ENCODE measurements around the gene SLC45A1.

The SLC45A1 gene

DNA sequence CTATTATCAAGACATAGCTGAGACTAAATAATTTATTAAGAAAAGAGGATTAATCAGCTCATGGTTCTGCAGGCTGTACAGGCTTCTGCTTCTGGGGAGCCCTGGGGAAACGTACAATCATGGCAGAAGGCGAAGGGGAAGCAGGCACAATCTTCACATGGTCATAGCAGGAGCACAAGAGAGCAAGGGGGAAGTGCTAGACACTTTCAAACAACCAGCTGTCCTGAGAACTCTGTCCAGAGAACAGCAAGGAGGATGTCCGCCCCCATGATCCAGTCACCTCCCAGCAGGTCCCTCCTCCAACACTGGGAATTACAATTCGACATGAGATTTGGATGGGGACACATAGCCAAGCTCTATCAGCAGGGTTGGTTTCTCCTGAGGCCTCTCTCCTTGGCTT, 10.3 kb upstream of the SLC45A1 start:
- no peak overlapping the region for H3K27ac ChIP-seq
- no peak for DNase-seq (ENCODE audit: low read depth, low spot score)

DNA sequence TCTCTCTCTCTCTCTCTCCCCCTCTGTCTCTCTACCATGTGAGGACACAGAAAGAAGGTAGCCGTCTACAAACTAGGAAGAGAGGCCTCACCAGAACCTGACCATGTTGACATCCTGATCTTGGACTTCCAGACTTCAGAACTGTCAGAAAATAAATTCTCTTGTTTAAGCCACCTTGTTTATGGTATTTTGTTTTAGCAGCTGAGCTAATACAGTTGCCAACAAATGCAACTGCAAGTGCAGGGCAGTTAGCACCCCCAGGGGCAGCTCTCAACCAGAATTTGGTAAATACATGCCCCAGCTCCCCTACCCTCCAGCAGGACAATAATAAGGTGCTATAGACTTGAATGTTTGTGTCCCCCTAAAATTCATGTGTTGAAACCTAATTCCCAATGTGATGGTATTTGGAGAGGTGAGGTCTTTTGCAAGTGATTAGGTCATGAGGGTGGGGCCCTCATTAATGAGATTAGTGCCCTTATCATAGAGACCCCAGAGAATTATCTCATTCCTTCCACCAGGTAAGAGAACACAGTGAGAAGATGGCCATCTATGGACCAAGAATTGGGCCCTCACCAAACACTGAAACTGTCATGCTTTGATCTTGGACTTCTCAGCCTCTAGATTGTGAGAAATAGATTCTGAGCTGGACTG, 6.7 kb upstream of the SLC45A1 start:
- no peak for DNase-seq (ENCODE audit: low read depth, low spot score)
- H3K27ac ChIP-seq = no peak overlapping the region

DNA sequence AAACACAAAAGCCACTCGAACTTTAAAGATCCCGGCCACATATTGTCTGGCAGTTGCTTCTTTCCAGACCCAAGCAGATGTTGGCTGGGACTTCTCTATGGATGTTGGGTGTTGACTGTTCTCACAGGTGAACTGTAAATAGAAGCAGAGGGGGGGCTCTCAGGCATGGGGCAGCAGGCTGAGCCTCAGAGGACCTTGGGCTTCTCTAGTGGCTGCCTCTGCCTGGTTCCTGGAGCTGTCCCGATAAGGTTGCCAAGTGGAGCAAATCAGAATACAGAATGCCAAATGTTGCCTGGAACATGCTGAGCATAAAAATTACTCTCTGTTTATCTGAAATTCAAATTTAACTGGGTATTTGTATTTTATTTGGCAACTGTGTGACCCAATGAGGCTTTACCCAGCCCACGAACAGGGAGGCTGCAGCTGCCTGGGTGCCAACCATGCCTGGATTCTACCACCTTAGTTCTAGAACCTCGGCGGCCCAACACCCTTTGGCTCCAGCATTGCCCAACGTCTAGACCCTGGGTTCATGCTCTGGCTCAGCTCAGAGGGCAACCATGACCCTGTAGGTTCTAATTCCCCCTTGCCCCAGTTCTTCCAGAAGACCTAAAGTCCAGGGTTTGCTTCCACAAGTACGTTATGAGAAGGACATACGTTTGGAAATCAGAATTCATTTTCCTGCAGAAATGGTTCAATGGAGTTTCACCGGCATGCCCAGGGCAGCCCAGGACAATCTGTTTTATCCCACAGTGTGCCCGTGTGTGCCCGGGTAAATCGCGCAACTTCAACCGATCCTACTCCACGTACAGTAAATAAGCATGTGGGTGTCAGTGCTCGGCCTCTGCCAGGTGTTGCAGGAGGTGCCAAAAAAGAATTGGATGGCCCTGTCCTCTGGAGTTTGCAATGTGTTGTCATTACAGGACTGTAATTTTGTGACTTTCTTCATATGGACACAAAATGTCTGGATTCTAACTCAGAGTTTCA, 5.4 kb upstream of the SLC45A1 start:
- no peak overlapping the region for H3K27ac ChIP-seq
- DNase-seq (ENCODE audit: low read depth, low spot score) = no peak

DNA sequence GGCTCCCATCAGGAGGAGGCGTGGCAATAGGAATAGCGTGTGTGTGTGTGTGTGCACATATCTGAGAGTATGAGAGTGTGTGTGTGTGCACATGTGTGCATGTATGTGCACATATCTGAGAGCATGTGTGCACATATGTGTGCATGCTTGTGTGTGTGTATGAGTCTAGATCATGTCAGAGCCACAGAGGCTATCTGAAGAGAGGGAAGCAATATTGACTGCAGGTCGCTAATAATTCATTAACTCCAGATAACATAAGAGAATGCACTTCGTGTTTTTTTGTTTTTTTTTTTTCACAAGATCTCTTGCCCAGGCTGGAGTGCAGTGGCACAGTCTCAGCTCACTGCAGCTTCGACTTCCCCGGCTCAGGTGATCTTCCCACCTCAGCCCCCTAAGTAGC, 4.7 kb upstream of the SLC45A1 start:
- no peak for DNase-seq (ENCODE audit: low read depth, low spot score)
- H3K27ac ChIP-seq = no peak overlapping the region

DNA sequence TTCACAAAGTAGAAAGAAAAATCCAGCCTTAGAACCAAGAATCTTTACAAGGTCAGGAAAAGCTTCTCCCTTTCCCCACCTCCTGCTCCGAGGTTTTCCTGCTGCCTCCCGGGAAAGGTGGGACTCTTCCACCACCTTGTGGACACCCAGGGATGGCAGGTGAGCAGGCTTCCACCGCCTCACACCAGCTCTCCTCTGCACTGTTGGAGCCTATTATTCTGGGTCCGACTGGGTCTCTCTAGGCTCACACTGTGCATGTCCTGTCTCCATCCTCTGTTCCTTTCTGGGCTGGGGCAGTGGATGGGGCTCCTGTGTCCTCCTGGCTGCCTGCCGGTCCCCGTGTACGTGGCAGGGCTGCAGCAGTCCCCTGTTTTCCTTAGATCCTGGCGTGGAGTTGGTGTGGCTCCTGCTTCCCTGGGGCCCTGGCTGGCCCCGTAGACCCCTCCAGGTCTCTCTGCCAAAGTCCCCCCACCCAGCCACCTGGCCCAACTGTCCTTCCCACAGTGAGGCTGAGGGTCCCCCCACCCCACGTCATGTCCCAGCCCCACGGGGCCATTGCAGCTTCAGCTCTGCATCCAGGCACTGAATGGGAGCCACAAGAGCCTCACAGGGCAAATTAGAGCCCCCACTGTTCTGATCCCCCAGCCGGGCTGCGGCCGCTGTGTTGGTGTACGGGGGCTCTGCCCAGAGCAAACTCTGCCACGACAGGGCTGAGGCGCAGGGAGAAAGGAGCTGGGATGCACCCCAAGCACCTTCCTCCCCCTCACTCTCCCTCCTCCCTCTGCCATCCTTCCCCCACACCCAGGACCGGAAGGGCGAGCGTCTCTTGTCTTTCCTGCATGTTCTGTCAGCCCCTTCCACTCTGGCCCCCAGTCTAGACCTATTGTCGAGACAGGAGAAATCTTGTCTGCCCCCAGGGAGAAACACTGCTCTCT, 3.3 kb upstream of the SLC45A1 start:
- peak; percentile 8 for DNase-seq (ENCODE audit: low read depth, low spot score)
- H3K27ac ChIP-seq = no peak overlapping the region

DNA sequence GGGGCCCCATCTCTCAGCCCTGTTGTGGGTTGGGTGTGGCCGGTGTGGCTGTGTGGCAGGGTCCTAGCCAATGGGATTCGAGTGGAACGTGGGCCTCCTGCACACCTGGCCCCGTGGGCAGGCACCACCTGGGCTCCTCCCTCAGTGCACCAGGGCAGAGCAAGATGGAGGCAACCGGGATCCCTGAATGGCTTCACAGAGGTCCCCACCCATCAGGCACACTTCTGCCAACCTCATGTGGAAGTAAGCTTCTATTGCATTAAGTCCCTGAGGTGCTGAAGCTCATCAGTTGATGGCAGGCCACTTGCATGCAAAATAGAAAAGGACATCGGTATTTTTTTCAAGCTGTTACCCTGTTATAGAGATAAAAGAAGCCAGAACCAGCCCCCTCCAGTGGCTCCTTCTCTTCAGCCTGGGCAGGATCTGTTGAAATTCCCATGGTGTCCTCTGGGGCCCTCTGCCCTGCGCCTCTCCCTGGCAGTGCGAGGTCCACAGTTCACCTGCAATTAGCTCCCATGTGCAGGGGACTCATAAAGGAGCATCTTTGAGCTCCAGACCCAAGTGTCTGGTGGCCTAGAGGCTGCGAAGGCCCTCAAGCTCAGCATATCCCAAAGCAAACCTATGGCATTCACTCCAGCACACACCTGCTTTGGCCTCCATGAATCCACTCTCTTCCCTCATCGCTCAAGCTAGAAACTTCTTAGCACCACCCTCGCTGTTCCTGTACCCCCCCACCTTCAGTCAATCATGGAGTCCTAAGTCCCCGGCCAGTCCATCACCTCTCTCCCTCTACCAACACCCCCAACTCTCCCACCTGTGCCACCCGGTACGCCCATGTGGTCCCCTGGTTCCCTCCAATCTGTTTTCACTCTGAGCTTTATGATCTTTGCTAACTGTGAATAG, 2.1 kb upstream of the SLC45A1 start:
- H3K27ac ChIP-seq = no peak overlapping the region
- no peak for DNase-seq (ENCODE audit: low read depth, low spot score)

DNA sequence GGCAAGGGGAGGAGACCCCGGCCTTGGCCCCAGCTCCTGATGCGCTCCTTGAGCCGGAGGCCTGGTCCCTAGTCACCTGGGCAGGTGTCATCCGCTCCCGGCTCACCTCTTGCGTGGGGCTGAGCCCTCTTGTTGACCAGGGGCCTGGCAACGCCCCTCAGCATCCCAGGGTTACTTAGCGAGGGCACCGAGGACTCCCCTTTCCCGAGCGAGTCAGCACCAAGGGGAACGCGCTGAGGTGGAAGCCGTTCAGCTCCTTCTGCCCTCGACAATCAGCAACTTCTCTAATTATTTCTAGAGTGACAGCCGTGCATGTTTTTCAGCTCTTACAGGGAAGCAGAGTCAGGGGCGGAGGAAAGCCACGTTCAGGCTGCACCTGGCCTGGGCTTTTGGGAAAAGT, 522 bp downstream of the SLC45A1 start:
- H3K27ac ChIP-seq = no peak overlapping the region
- no peak for DNase-seq (ENCODE audit: low read depth, low spot score)

DNA sequence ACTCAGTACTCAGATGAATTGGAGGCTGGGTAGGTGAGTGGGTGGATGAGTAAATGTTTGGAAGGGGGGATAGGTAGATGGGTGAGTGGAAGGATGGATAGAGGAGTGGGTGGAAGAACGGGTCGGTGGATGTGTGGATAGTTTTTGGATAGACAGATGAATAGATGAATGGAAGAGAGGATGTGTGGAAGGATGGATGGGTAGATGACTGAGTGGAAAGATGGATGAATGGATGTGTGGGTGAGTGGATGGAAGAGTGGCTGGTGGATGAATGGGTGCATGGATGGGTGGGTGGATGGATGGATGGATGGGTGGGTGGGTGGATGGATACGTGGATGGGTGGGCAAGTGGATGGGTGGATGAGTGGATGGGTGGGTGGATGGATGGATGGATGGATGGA, 3.7 kb downstream of the SLC45A1 start:
- DNase-seq (ENCODE audit: low read depth, low spot score) = no peak
- H3K27ac ChIP-seq = no peak overlapping the region

DNA sequence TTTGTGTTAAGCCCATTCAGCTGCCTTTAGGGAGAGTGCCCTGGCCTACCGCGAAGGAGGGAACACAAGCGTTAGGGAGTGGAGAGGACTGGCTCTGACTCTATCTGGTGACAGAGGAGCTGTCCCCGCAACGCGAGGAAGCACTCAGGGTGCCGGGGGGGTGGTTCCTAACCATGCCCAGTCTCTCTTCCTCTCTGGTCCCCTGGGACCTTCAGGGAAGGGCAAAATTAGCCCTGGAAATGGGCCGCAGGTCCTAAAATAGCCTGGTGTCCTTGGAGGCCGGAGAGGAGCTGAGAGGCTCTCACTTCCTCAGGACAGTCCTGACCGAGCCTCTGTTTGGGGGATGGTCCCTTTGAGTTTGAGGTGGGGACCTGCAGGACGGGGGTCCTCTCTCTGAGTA, 5.8 kb downstream of the SLC45A1 start:
- no peak overlapping the region for H3K27ac ChIP-seq
- no peak for DNase-seq (ENCODE audit: low read depth, low spot score)

DNA sequence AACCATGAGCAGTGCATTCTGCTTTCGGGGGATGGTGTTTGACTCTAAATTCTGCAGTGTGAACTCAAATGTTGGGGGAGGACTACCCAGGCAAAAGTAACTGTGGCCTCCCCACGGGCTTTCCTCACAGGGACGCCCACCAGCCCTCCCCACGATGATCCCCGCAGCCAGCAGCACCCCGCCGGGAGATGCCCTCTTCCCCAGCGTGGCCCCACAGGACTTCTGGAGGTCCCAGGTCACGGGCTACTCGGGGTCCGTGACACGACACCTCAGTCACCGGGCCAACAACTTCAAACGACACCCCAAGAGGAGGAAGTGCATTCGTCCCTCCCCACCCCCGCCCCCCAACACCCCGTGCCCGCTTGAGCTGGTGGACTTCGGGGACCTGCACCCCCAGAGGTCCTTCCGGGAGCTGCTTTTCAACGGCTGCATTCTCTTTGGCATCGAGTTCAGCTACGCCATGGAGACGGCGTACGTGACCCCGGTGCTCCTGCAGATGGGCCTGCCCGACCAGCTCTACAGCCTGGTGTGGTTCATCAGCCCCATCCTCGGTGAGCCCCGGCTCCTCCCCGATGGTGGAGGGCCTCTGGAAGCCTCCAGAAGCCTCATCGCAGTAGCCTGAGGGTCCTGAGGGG, 6.4 kb downstream of the SLC45A1 start:
- no peak for DNase-seq (ENCODE audit: low read depth, low spot score)
- H3K27ac ChIP-seq = no peak overlapping the region

DNA sequence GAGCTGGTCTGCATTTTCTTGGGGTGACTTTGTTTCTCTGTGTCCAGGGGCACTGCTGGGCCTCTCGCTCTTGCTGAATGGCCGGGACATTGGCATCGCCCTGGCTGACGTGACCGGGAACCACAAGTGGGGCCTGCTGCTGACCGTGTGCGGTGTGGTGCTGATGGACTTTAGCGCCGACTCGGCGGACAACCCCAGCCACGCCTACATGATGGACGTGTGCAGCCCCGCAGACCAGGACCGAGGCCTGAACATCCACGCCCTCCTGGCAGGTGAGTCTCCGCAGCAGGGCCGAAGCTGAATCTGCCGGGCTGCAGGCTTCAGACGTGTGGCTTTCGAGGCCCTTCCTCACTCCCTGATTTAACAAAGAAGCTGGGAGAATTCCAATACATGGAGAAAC, 7.9 kb downstream of the SLC45A1 start:
- no peak for DNase-seq (ENCODE audit: low read depth, low spot score)

DNA sequence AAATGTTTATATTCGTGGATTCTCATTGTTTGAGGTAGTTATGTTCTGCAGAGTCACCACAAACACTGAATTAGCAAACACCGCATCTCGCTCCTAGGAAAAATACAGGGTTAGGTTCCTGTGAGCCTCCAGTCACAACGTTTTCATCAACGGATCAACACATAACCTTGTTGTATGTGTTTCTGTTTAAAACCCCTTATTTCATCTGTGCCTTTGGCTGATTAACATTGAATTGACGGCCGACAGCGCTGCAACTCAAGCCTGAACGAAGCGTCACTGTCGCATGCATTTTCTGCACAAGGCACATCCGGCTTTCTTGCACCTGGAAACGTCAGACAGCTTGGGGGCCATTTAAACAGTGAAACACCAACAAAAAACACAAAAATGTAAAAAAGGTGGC, 8.4 kb downstream of the SLC45A1 start:
- no peak overlapping the region for H3K27ac ChIP-seq
- DNase-seq (ENCODE audit: low read depth, low spot score) = no peak

More for the DNA sequence above, 7.9 kb downstream of the SLC45A1 start:
- H3K27ac ChIP-seq = no peak overlapping the region

DNA sequence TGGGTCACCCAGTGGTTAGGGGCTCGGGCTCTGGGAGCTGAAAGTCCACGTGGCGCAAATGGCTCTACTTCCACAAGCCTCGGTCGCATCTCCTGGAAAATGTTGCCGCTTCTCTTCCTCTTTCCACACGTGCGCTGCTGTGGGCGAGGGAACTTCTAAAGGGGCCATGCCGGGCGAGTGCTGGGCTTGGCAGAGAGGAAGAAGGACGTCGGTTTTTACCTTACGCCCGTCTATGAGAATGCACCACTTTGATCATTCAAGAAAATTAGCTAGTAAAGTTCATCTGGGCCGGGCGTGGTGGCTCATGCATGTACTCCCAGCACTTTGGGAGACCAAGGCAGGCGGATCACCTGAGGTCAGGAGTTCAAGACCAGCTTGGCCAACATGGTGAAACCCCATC, 10.4 kb downstream of the SLC45A1 start:
- DNase-seq (ENCODE audit: low read depth, low spot score) = no peak
- H3K27ac ChIP-seq = no peak overlapping the region

DNA sequence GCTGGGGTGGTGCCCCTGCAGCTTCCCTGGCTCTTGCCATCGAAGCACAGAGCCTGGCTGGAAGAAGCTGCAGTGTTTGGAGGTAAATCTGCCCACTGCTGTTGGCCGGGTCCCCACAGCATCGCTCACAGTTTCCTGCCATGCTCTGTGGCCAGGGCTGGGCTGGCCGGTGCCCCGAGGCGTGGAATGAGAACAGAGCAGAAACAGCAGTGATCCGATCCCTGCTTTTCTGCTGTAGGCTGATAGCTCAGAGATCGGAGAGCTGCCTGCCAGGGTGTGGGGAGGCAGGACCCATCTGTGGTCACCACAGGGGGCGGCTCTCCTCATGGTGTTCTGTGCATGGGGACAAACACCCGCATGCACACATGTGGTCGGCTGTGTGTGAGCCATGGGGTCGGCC, 11.5 kb downstream of the SLC45A1 start:
- no peak for DNase-seq (ENCODE audit: low read depth, low spot score)
- H3K27ac ChIP-seq = no peak overlapping the region

DNA sequence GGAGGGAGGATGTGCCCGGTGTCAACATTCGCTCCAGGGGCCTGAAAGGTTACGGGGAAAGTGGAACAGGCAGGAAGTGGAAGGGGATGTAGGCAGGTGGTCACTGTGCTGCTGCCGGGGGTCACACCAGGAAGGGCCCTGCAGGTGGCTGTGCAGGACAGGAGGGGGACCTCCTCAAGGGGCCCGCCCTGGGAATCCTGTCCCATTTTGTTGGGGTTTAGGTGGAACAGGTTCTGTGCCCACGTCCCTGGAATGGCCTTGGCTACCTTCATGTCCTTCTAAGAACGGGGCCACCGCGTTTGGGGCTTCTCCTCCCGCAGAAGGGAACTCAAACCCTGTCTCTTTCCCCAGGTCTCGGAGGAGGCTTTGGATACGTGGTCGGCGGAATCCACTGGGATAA, 11.9 kb downstream of the SLC45A1 start:
- DNase-seq (ENCODE audit: low read depth, low spot score) = no peak
- no peak overlapping the region for H3K27ac ChIP-seq

DNA sequence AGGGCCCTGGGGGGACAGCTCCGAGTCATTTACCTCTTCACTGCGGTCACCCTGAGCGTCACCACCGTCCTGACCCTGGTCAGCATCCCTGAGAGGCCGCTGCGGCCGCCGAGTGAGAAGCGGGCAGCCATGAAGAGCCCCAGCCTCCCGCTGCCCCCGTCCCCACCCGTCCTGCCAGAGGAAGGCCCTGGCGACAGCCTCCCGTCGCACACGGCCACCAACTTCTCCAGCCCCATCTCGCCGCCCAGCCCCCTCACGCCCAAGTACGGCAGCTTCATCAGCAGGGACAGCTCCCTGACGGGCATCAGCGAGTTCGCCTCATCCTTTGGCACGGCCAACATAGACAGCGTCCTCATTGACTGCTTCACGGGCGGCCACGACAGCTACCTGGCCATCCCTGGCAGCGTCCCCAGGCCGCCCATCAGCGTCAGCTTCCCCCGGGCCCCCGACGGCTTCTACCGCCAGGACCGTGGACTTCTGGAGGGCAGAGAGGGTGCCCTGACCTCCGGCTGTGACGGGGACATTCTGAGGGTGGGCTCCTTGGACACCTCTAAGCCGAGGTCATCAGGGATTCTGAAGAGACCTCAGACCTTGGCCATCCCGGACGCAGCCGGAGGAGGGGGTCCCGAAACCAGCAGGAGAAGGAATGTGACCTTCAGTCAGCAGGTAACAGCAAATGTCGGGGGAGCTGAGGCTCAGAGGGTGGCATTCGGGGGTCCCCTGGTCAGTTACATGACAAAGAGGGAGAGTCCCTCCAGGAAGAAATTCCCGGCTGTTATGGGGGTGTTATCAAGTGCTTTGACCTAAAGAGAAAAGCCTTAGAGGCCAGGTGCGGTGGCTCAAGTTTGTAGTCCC, 12.6 kb downstream of the SLC45A1 start:
- no peak overlapping the region for H3K27ac ChIP-seq
- no peak for DNase-seq (ENCODE audit: low read depth, low spot score)

DNA sequence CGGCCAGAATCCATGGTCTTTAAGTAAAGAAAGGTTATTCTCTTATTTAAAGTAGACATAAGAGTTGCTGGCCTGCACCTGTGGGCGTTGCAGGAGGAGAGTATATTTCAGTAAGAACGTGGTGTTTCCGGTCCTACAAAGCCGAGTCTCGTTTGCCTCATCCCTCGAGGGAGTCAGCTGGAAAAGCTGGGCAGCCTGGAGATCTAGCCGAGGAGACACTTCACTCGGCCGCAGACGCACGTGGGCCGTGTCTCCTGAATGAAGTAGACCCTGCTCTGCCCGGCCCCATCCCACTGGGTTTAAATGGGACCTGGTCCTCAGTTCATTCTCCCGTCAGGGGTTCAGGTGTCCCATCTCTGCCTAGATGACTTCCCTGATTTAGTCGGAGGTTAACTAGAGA, 14.9 kb downstream of the SLC45A1 start:
- no peak overlapping the region for H3K27ac ChIP-seq
- DNase-seq (ENCODE audit: low read depth, low spot score) = no peak

DNA sequence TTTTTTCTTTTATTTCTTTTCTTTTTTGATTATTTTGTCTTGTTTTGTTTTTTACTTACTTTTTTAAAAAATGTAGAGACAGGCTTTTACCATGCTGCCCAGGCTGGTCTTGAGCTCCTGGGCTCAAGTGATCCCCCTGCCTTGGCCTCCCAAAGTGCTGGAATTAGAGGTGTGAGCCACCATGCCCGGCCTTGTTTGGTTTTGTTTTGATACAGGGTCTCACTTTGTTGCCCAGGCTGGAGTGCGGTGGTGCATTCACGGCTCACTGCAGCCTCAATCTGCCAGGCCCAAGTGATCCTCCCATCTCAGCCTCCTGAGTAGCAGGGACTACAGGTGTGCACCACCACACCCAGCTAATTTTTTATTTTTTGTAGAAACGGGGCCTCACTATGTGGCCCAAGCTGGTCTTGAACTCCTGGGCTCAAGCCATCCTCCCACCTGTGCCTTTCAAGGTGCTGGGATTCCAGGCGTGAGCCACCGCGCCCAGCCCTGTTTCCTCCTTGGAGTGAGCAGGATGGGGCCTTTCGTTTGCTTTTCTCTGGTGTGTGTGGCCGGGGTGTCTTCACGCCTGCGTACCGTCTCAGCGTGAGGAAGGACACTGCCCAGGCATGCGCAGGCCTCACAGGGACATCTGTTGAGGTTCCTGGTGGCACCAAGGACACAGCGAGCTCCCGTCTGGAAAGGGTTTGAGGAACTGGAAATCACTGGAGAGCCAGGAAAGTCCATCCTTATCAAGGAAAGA, 15.5 kb downstream of the SLC45A1 start:
- no peak overlapping the region for H3K27ac ChIP-seq
- no peak for DNase-seq (ENCODE audit: low read depth, low spot score)
